ENCODE measurements around the gene TTN.
A peak's percentile ranks its signal among the peaks of the same experiment; 100 is the strongest.

TTN gene

GRCh38 chr2:178810422-178810821, 3.2 kb upstream of the TTN start:
- DNase-seq = no peak

- no peak for DNase-seq
Measured at GRCh38 chr2:178806543-178806942, 680 bp downstream of the TTN start.

GRCh38 chr2:178805457-178805856, 1.8 kb downstream of the TTN start:
- DNase-seq = no peak

GRCh38 chr2:178804791-178805190, 2.4 kb downstream of the TTN start:
- no peak for DNase-seq

GRCh38 chr2:178800510-178800909, 6.7 kb downstream of the TTN start:
- DNase-seq = no peak

- no peak for DNase-seq
Measured at GRCh38 chr2:178799305-178799704, 7.9 kb downstream of the TTN start.

GRCh38 chr2:178796079-178796677, 11.0 kb downstream of the TTN start:
- peak; percentile 19 for DNase-seq

GRCh38 chr2:178787934-178788333, 19.3 kb downstream of the TTN start:
- DNase-seq = no peak

GRCh38 chr2:178787155-178787554, 20.1 kb downstream of the TTN start:
- no peak for DNase-seq

- DNase-seq = no peak
Measured at GRCh38 chr2:178783889-178784288, 23.3 kb downstream of the TTN start.

GRCh38 chr2:178782236-178782635, 25.0 kb downstream of the TTN start:
- no peak for DNase-seq

- DNase-seq = no peak
Measured at GRCh38 chr2:178777577-178777976, 29.6 kb downstream of the TTN start.

GRCh38 chr2:178776751-178777150, 30.5 kb downstream of the TTN start:
- DNase-seq = no peak

GRCh38 chr2:178775975-178776374, 31.2 kb downstream of the TTN start:
- DNase-seq = no peak

GRCh38 chr2:178770518-178770917, 36.7 kb downstream of the TTN start:
- DNase-seq = no peak

GRCh38 chr2:178767094-178768060, 39.8 kb downstream of the TTN start:
- no peak for DNase-seq

- no peak for DNase-seq
Measured at GRCh38 chr2:178764097-178764496, 43.1 kb downstream of the TTN start.

GRCh38 chr2:178761759-178762371, 45.4 kb downstream of the TTN start:
- peak; percentile 53 for DNase-seq

GRCh38 chr2:178756843-178757242, 50.4 kb downstream of the TTN start:
- no peak for DNase-seq

GRCh38 chr2:178756343-178756742, 50.9 kb downstream of the TTN start:
- DNase-seq = no peak

- no peak for DNase-seq
Measured at GRCh38 chr2:178747767-178748166, 59.5 kb downstream of the TTN start.

GRCh38 chr2:178734518-178734917, 72.7 kb downstream of the TTN start:
- no peak for DNase-seq

- DNase-seq = no peak
Measured at GRCh38 chr2:178733975-178734374, 73.2 kb downstream of the TTN start.

- no peak for DNase-seq
Measured at GRCh38 chr2:178732913-178733312, 74.3 kb downstream of the TTN start.

Measured in NCI-H2171 (cell line).